GM12878 (cell line): Measurements from ENCODE around the gene CLEC4M. TPM values are rescaled to one million over a fixed set of nuclear protein-coding genes. Genes with fewer than 3 reads are reported as not detected.

Experiments used
- ATAC-seq: fragments of 200-7000 bp; cut with Tn5 transposase; 3 replicates; pipeline ENCODE4 v1.9.1; 2020; ENCODE audit warnings: mild to moderate bottlenecking, moderate library complexity
- BruUV-seq: library from RNA; stranded (reverse); fragments of 400-500 nt; replicated peaks from 2 replicates; lab custom pipeline; 2021; lab: Mats Ljungman, UMichigan
- CTCF ChIA-PET: fragments of 300-600 bp; sonication (Branson Sonifier 250); formaldehyde crosslinking; extraction: SDS; loops from one replicate; lab custom pipeline; 2021; ENCODE audit warnings: inconsistent platforms; lab: Yijun Ruan, JAX
- POLR2A ChIA-PET: fragments of 350-600 bp; formaldehyde crosslinking; extraction: SDS; loops from one replicate; lab custom pipeline; 2021; ENCODE audit warnings: inconsistent platforms; lab: Charles Lee
- RAD21 ChIA-PET: fragments of 300-600 bp; sonication (Branson Sonifier 250); formaldehyde crosslinking; loops from one replicate; lab custom pipeline; 2023; ENCODE audit warnings: antibody characterized with exemption; ENCODE audit not compliant: unreplicated experiment; lab: Charles Lee
- SMC1A ChIA-PET: fragments of 300-600 bp; sonication (Branson Sonifier 250); formaldehyde crosslinking; loops from one replicate; lab custom pipeline; 2023; ENCODE audit not compliant: unreplicated experiment, uncharacterized antibody; lab: Charles Lee
- DNase-seq: peaks from one replicate; pipeline ENCODE4 v3.0.0-alpha.2; 2011; ENCODE audit warnings: low read depth, low spot score
- FAIRE-seq: peaks from 3 replicates; lab custom pipeline; 2011; peaks lifted over from hg19 to GRCh38; lab: Jason Lieb, UNC
- H2AFZ ChIP-seq: 2 replicates; pipeline ENCODE4 v1.6.0; 2011; ENCODE audit warnings: low read depth, low read length, control low read depth; ENCODE audit not compliant: control insufficient read depth
- H3K27ac ChIP-seq: 2 replicates; pipeline ENCODE4 v1.5.1; 2011; ENCODE audit warnings: control low read depth; ENCODE audit not compliant: control insufficient read depth, insufficient read depth
- H3K27me3 ChIP-seq, 2 experiments: replicated peaks in 1 of 2; 2 replicates each; pipeline versions ENCODE4 v1.6.0 to v1.6.1; 2011; ENCODE audit warnings: low read length in 1 of 2; ENCODE audit not compliant: control insufficient read depth in 2 of 2, insufficient read depth in 2 of 2
- H3K36me3 ChIP-seq, 2 experiments: 2 replicates each; pipeline ENCODE4 v1.5.1; 2011; ENCODE audit warnings: low read length in 1 of 2; ENCODE audit not compliant: control insufficient read depth in 2 of 2, insufficient read depth in 2 of 2
- H3K4me1 ChIP-seq: 2 replicates; pipeline ENCODE4 v1.6.1; 2011; ENCODE audit warnings: mild to moderate bottlenecking, low read length, moderate library complexity, mixed read lengths; ENCODE audit not compliant: control insufficient read depth, insufficient read depth
- H3K4me2 ChIP-seq: 2 replicates; pipeline ENCODE4 v1.6.0; 2011; ENCODE audit warnings: control low read depth; ENCODE audit not compliant: control insufficient read depth, insufficient read depth
- H3K4me3 ChIP-seq: fragments of 200-600 bp; sonication (generic); 2 replicates; pipeline ENCODE4 v1.5.1; 2016
- H3K79me2 ChIP-seq: 2 replicates; pipeline ENCODE4 v1.6.0; 2011; ENCODE audit warnings: low read length; ENCODE audit not compliant: control insufficient read depth, insufficient read depth
- H3K9ac ChIP-seq: 2 replicates; pipeline ENCODE4 v1.8.0; 2011; ENCODE audit warnings: low read length, control low read depth, mixed read lengths; ENCODE audit not compliant: control insufficient read depth, insufficient read depth
- H3K9me3 ChIP-seq: replicated peaks from 3 replicates; pipeline ENCODE4 v1.5.1; 2011; ENCODE audit warnings: mild to moderate bottlenecking, low read length; ENCODE audit not compliant: control insufficient read depth, insufficient read depth
- H4K20me1 ChIP-seq: 2 replicates; pipeline ENCODE4 v1.6.0; 2011; ENCODE audit not compliant: control insufficient read depth, insufficient read depth
- EGR1 ChIP-seq, 2 experiments: IDR thresholded peaks; 1 replicate in 1 of 2; 2 replicates in 1 of 2; pipeline ENCODE4 v1.6.1; 2011 to 2012; ENCODE audit warnings: low read depth in 2 of 2, low read length in 2 of 2, borderline replicate concordance in 1 of 2, mild to moderate bottlenecking in 1 of 2, moderate library complexity in 1 of 2
- NR2F1 ChIP-seq: fragments of 450-650 bp; conservative IDR thresholded peaks from 2 replicates; pipeline ENCODE4 v1.6.1; 2017; ENCODE audit warnings: mild to moderate bottlenecking
- STAT3 ChIP-seq: IDR thresholded peaks from 2 replicates; pipeline ENCODE4 v1.6.1; 2011; ENCODE audit warnings: low read depth, low read length, improper control_type of control experiment
- WGBS: methylation state at CpG from one replicate; pipeline ENCODE4 v1.1.6; 2016; ENCODE audit warnings: low lambda C conversion rate; ENCODE audit not compliant: insufficient replicate concordance, insufficient coverage; ENCODE audit errors: missing lambda C conversion rate; 5-methylcytosine and 5-hydroxymethylcytosine counted together
- in situ Hi-C: fragments of 300-500 bp; cut with MboI; formaldehyde crosslinking; loops from 9 replicates; pipeline ENCODE4 v1.14.3; 2018; ENCODE audit warnings: mixed read lengths
- intact Hi-C: fragments of 100-400 bp; cut with micrococcal nuclease; formaldehyde crosslinking; loops from one replicate; pipeline ENCODE4 v1.14.2; 2022; ENCODE audit not compliant: unreplicated experiment
- polyA plus RNA-seq, 11 experiments: library from polyadenylated mRNA; depleted of rRNA in 4 of 11; unstranded in 6 of 11; stranded (reverse) in 5 of 11; fragments of >200 nt; fragmentation: Nextera tagmentation in 4 of 11; fragmentation: Illumina TruSeq in 1 of 11; extraction: Ambion mirVana in 4 of 11; extraction: Trizol in 1 of 11; gene quantifications; 1 replicate in 1 of 11; 2 replicates in 10 of 11; pipeline versions ENCODE4 v1.2.1 to v1.2.3, GENCODE V29; 2011 to 2016; ENCODE audit warnings: inconsistent platforms in 2 of 11, missing spikeins in 2 of 11, low read depth in 1 of 11
- total RNA-seq, 4 experiments: library from RNA; depleted of rRNA in 3 of 4; stranded (reverse); fragments of >200 nt in 3 of 4; fragmentation: Illumina TruSeq in 1 of 4; extraction: Trizol in 1 of 4; gene quantifications; 2 replicates each; pipeline versions ENCODE4 v1.2.1 to v1.2.3, GENCODE V29; 2013 to 2021
- TF ChIP-seq, protein P1 (sequence below): IDR thresholded peaks from 2 replicates; pipeline ENCODE4 v1.6.1; 2012; ENCODE audit warnings: low read depth, low read length, improper control_type of control experiment

CLEC4M gene
- total and polyA plus RNA-seq, 10 of the 15 experiments (the other 5 are each of a cell fraction or from before 2014, with no cell fraction given): 0.11 to 0.42 (median 0.25) TPM; not detected in 1

- Histone ChIP-seq H3K9ac (no peak overlapping the region), H4K20me1 (no peaks in the 10 kb centered on the region), H3K4me1 (no peaks in the 10 kb centered on the region; the same call in 1 of the 2 replicates), H3K36me3 (no peaks in the 10 kb centered on the region), H3K27me3 (peaks cover 2 to 6% of the 10 kb centered on the region in 2 experiments), H3K79me2 (no peaks in the 10 kb centered on the region), H3K4me2 (no peak overlapping the region), H3K27ac (no peak overlapping the region), H3K4me3 (no peak overlapping the region), H3K9me3 (no peaks in the 10 kb centered on the region; the same call in 2 of the 3 replicates), H2AFZ (no peak overlapping the region)
- FAIRE-seq: no peak
- CTCF ChIA-PET: no interaction called here
- RAD21 ChIA-PET: no interaction called here
- DNase-seq: no peak
- TF ChIP-seq NR2F1: peak; percentile 30; the same call in 1 of the 2 replicates
- TF ChIP-seq STAT3: no peak
- no peak; the same call in 2 of the 3 replicates for ATAC-seq
- 28% methylated on average over 16 of the region's 23 CpGs for WGBS
- no TSS peak for BruUV-seq
- in situ Hi-C loops: no loop called here
- SMC1A ChIA-PET: no interaction called here
- intact Hi-C loops: no loop called here
- POLR2A ChIA-PET: interaction anchor here (0.6 kb wide), 1 partner anchor 221 kb away, joined by 3 read pairs; no protein-coding TSS in a partner anchor
These were observed 25.9 kb downstream of the CLEC4M start for GRCh38 chr19:7788933-7789323.

DNA sequence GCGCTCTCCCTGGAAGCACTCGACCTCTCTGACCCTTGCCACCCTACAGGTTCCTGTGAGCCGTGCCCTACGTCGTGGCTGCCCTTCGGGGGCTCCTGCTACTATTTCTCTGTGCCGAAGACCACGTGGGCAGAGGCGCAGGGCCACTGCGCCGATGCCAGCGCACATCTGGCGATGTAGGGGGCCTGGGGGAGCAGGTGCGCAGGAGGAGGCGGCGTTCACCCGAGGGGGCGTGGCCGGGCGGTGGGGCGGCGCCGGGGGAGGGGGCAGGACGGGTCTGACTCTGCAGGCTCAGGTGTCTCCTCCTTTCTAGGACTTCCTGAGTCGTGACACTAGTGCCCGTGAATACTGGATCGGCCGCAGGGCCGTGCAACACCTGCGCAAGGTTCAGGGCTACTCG, 26.4 kb downstream of the CLEC4M start:
- no peak; the same call in 2 of the 3 replicates for ATAC-seq
- H3K9me3 ChIP-seq: no peaks in the 10 kb centered on the region; the same call in 2 of the 3 replicates
- H3K4me3 ChIP-seq: no peak overlapping the region
- H3K27ac ChIP-seq: no peak overlapping the region
- intact Hi-C loops (no loop called here), in situ Hi-C loops (no loop called here)
- no peak for FAIRE-seq
- no peaks in the 10 kb centered on the region for H3K79me2 ChIP-seq
- H3K4me2 ChIP-seq: no peak overlapping the region
- no peaks in the 10 kb centered on the region for H4K20me1 ChIP-seq
- WGBS: 27% methylated on average over 20 of the region's 31 CpGs
- DNase-seq: no peak
- POLR2A ChIA-PET: interaction anchor here (0.6 kb wide), 2 partner anchors 220 to 373 kb away, joined by 3 to 4 read pairs; no protein-coding TSS in a partner anchor
- BruUV-seq: no TSS peak
- TF ChIP-seq EGR1 (IDR thresholded peaks at IDR 0.05; ENCODE audit: borderline replicate concordance in 1 of 2, low read depth in 2 of 2, low read length in 2 of 2): no peak
- TF ChIP-seq NR2F1: 0 out of 2 replicates have a peak, but pooled peaks have one; percentile 9
- TF ChIP-seq, protein P1, sequence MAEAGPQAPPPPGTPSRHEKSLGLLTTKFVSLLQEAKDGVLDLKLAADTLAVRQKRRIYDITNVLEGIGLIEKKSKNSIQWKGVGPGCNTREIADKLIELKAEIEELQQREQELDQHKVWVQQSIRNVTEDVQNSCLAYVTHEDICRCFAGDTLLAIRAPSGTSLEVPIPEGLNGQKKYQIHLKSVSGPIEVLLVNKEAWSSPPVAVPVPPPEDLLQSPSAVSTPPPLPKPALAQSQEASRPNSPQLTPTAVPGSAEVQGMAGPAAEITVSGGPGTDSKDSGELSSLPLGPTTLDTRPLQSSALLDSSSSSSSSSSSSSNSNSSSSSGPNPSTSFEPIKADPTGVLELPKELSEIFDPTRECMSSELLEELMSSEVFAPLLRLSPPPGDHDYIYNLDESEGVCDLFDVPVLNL: no peak
- TF ChIP-seq, all 136 proteins: peak for 1
- Histone ChIP-seq H3K4me1 (no peaks in the 10 kb centered on the region; the same call in 1 of the 2 replicates), H3K36me3 (no peaks in the 10 kb centered on the region), H3K27me3 (peaks cover 1 to 6% of the 10 kb centered on the region in 2 experiments; a peak in 3 of 4 replicates), H2AFZ (no peak overlapping the region), H3K9ac (no peak overlapping the region)
- ChIA-PET CTCF (no interaction called here), SMC1A (no interaction called here), RAD21 (no interaction called here)
